GM19025 (cell line): ENCODE measurements around the gene COBLL1.

ENCODE experiments used
- ATAC-seq: cut with Tn5 transposase; IDR thresholded peaks from one replicate; pipeline ENCODE4 v1.9.1; 2021; ENCODE audit warnings: mild to moderate bottlenecking, low read depth, moderate library complexity; ENCODE audit not compliant: unreplicated experiment

COBLL1 gene

GRCh38 chr2:164794016-164794415, 47.6 kb downstream of the COBLL1 start:
- ATAC-seq, result no peak

GRCh38 chr2:164793529-164793928, 48.1 kb downstream of the COBLL1 start:
- ATAC-seq, result no peak

GRCh38 chr2:164792316-164793170, 49.1 kb downstream of the COBLL1 start:
- no peak for ATAC-seq

GRCh38 chr2:164789968-164790367, 51.7 kb downstream of the COBLL1 start:
- ATAC-seq, result no peak

GRCh38 chr2:164786787-164787186, 54.8 kb downstream of the COBLL1 start:
- no peak for ATAC-seq

- no peak for ATAC-seq
Measured at GRCh38 chr2:164785457-164785856, 56.2 kb downstream of the COBLL1 start.

GRCh38 chr2:164784376-164784775, 57.2 kb downstream of the COBLL1 start:
- ATAC-seq, result no peak

GRCh38 chr2:164782323-164782722, 59.3 kb downstream of the COBLL1 start:
- ATAC-seq, result no peak

- no peak for ATAC-seq
Measured at GRCh38 chr2:164781394-164781793, 60.2 kb downstream of the COBLL1 start.

GRCh38 chr2:164780611-164781178, 60.9 kb downstream of the COBLL1 start:
- ATAC-seq, result no peak

- ATAC-seq, result no peak
Measured at GRCh38 chr2:164779383-164780057, 62.1 kb downstream of the COBLL1 start.

- ATAC-seq, result no peak
Measured at GRCh38 chr2:164778723-164779122, 62.9 kb downstream of the COBLL1 start.

- ATAC-seq, result no peak
Measured at GRCh38 chr2:164777847-164778461, 63.7 kb downstream of the COBLL1 start.

GRCh38 chr2:164773635-164774034, 68.0 kb downstream of the COBLL1 start:
- ATAC-seq, result no peak

GRCh38 chr2:164773091-164773490, 68.5 kb downstream of the COBLL1 start:
- ATAC-seq, result no peak

GRCh38 chr2:164771897-164772296, 69.7 kb downstream of the COBLL1 start:
- ATAC-seq, result no peak

- no peak for ATAC-seq
Measured at GRCh38 chr2:164770421-164770916, 71.2 kb downstream of the COBLL1 start.

- no peak for ATAC-seq
Measured at GRCh38 chr2:164766954-164767320, 74.7 kb downstream of the COBLL1 start.

GRCh38 chr2:164766216-164766953, 75.2 kb downstream of the COBLL1 start:
- ATAC-seq, result no peak

- ATAC-seq, result no peak
Measured at GRCh38 chr2:164764996-164765395, 76.6 kb downstream of the COBLL1 start.
